ENCODE measurements around the gene HPCAL1. TPM values are rescaled to one million over a fixed set of nuclear protein-coding genes. Genes with fewer than 3 reads are reported as not detected.

The HPCAL1 gene
- total and polyA plus RNA-seq, 2 of the 8 experiments (the other 6 are each of a cell fraction or from before 2014, with no cell fraction given), result 5.8 to 8.6 TPM

- no peak overlapping the region for H3K4me3 ChIP-seq (ENCODE audit: extremely low read depth in 1 of 4, insufficient read depth in 2 of 4, low read depth in 3 of 4, low read length in 4 of 4)
- H3K4ac ChIP-seq (replicated peaks; ENCODE audit: insufficient read length, low read depth, low read length), result no peak overlapping the region
- H3K79me2 ChIP-seq (ENCODE audit: control insufficient read depth in 1 of 2, insufficient read depth in 2 of 2, low read length in 2 of 2), result no peaks in the 10 kb centered on the region
- no peak overlapping the region for H2AK5ac ChIP-seq (ENCODE audit: low read depth, low read length)
- peaks cover 3% of the 10 kb centered on the region; the same call in 1 of the 2 replicates for H3K23me2 ChIP-seq (ENCODE audit: low read depth, low read length)
- peaks cover 0 to 4% (median 0%) of the 10 kb centered on the region in 4 experiments; a peak in 1 of 7 replicates for H3K4me1 ChIP-seq (replicated peaks in 1 of 4; ENCODE audit: control insufficient read depth in 3 of 4, insufficient read depth in 4 of 4, low read length in 3 of 4)
- H2BK120ac ChIP-seq (replicated peaks; ENCODE audit: low read depth, low read length), result no peak overlapping the region
- H4K8ac ChIP-seq (ENCODE audit: extremely low read depth, insufficient read depth, low read length), result peak overlapping the region; percentile 35; the same call in 1 of the 2 replicates
- H3K36me3 ChIP-seq (ENCODE audit: control insufficient read depth in 2 of 4, insufficient read depth in 4 of 4, low read length in 3 of 4), result no peaks in the 10 kb centered on the region; a peak in 1 of 8 replicates
- no peaks in the 10 kb centered on the region for H3K27me3 ChIP-seq (replicated peaks in 1 of 4; ENCODE audit: control insufficient read depth in 3 of 4, extremely low read depth in 1 of 4, insufficient read depth in 3 of 4, low read length in 3 of 4)
- no peak overlapping the region for H3K56ac ChIP-seq (replicated peaks; ENCODE audit: insufficient read length, low read depth, low read length)
- FAIRE-seq (no peak), DNase-seq (ENCODE audit: low read depth in 1 of 2, low spot score in 2 of 2) (no peak)
- H4K20me1 ChIP-seq (replicated peaks in 1 of 2; ENCODE audit: control insufficient read depth in 1 of 2, insufficient read depth in 2 of 2, low read length in 2 of 2), result peaks cover 0 to 6% of the 10 kb centered on the region in 2 experiments
- H2BK5ac ChIP-seq (ENCODE audit: low read depth, low read length), result no peak overlapping the region
- ChIA-PET POLR2A (ENCODE audit: partially characterized antibody) (no interaction called here), CTCF (ENCODE audit: partially characterized antibody) (interaction anchor here (1.2 to 7.0 kb wide), 7 partner anchors 9 to 69 kb away, joined by 3 to 42 read pairs (median 4); no protein-coding TSS in a partner anchor)
- H4K91ac ChIP-seq (replicated peaks; ENCODE audit: insufficient read length, low read length), result no peak overlapping the region
- H2BK12ac ChIP-seq (ENCODE audit: low read depth, low read length), result no peak overlapping the region
- H3K4me2 ChIP-seq (ENCODE audit: insufficient read depth in 1 of 2, low read depth in 2 of 2, low read length in 2 of 2), result no peak overlapping the region
- 86% methylated on average over 8 of the region's 12 CpGs; no CpG with 5 or more reads in 1 of the 2 experiments for WGBS, 2 experiments (ENCODE audit: extremely low coverage in 1 of 2, insufficient coverage in 1 of 2, insufficient read length in 1 of 2, insufficient replicate concordance in 2 of 2, low coverage in 1 of 2, low lambda C conversion rate in 2 of 2, missing lambda C conversion rate in 1 of 2)
- H3K18ac ChIP-seq (ENCODE audit: extremely low read depth, low read length), result no peak overlapping the region
- H3K27ac ChIP-seq (ENCODE audit: low read depth, low read length), result no peak overlapping the region
- no peak overlapping the region for H2AFZ ChIP-seq (ENCODE audit: low read length)
- no peak overlapping the region for H2BK20ac ChIP-seq (ENCODE audit: low read length)
- no peak overlapping the region for H3K14ac ChIP-seq (ENCODE audit: insufficient read length)
- H3K79me1 ChIP-seq (ENCODE audit: low read depth, low read length), result peaks cover 7% of the 10 kb centered on the region
- H3K23ac ChIP-seq (ENCODE audit: insufficient read length), result no peak overlapping the region
- H3K9ac ChIP-seq (replicated peaks in 1 of 4; ENCODE audit: extremely low read depth in 1 of 4, low read depth in 3 of 4, low read length in 3 of 4), result no peak overlapping the region
- no peak overlapping the region for H4K5ac ChIP-seq (ENCODE audit: insufficient read length, low read depth, low read length)
- H3K9me3 ChIP-seq (ENCODE audit: insufficient read depth in 2 of 2, low read depth in 1 of 2, low read length in 1 of 2), result no peaks in the 10 kb centered on the region
- no peak overlapping the region for H2BK15ac ChIP-seq (ENCODE audit: low read length)
- TF ChIP-seq TAF7 (optimal IDR thresholded peaks at IDR 0.05; ENCODE audit: borderline replicate concordance, low read depth, low read length) (no peak), POLR2AphosphoS5 (IDR thresholded peaks at IDR 0.05; ENCODE audit: low read depth, low read length) (no peak), NANOG (IDR thresholded peaks at IDR 0.05; ENCODE audit: insufficient read depth, low read depth, low read length, poor library complexity, severe bottlenecking) (no peak), POU5F1 (IDR thresholded peaks at IDR 0.05; ENCODE audit: low read depth, low read length) (no peak), ATF2 (IDR thresholded peaks at IDR 0.05; ENCODE audit: low read length) (no peak), E2F6 (IDR thresholded peaks at IDR 0.05) (no peak)
Measured at GRCh38 chr2:10365412-10365811, 62.7 kb downstream of the HPCAL1 start.
